ENCODE results near the gene NDUFA1.
"Not testable (repeated sequence)": the region's sequence is repeated elsewhere in the genome, so short reads cannot be mapped to it uniquely, and the experiment has no call there.

NDUFA1 gene

GRCh38 chrX:119871599-119872395 is at the start of gene NDUFA1, which contains the start of gene RNF113A:
TSS of gene NDUFA1 (plus strand) at chrX:119871832. CDS start at chrX:119871912, 80 bp downstream.
TSS of gene RNF113A (minus strand) at chrX:119871733. CDS start at chrX:119871613, 120 bp downstream.
- DNase-seq = peak; percentile 88

- not testable (repeated sequence) for DNase-seq
Observed at GRCh38 chrX:119824221-119824620, 47.4 kb upstream of the NDUFA1 start.

GRCh38 chrX:119826399-119826959 is 45.2 kb upstream of the NDUFA1 start:
- DNase-seq = no peak

- no peak for DNase-seq
Observed at GRCh38 chrX:119828446-119828845, 43.2 kb upstream of the NDUFA1 start.

DNA sequence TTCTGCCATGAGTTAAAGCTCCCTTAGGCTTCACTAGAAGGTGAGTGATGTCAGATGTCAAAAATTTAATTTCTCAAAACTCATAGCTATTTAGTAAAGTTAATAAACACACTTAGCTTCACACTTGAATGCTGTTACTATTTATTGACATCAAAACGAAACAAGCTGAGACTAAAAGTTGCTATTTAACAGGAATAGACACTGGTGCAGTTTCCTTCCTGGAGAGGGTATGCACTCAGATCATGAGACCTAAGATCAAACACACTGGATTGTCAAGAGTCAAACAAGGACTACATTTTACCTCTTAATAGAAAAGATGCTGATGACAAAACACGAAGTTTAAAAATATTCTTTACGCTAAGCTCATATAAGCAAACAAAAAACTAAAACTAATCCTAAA is 37.7 kb upstream of the NDUFA1 start:
- no peak for DNase-seq

DNA sequence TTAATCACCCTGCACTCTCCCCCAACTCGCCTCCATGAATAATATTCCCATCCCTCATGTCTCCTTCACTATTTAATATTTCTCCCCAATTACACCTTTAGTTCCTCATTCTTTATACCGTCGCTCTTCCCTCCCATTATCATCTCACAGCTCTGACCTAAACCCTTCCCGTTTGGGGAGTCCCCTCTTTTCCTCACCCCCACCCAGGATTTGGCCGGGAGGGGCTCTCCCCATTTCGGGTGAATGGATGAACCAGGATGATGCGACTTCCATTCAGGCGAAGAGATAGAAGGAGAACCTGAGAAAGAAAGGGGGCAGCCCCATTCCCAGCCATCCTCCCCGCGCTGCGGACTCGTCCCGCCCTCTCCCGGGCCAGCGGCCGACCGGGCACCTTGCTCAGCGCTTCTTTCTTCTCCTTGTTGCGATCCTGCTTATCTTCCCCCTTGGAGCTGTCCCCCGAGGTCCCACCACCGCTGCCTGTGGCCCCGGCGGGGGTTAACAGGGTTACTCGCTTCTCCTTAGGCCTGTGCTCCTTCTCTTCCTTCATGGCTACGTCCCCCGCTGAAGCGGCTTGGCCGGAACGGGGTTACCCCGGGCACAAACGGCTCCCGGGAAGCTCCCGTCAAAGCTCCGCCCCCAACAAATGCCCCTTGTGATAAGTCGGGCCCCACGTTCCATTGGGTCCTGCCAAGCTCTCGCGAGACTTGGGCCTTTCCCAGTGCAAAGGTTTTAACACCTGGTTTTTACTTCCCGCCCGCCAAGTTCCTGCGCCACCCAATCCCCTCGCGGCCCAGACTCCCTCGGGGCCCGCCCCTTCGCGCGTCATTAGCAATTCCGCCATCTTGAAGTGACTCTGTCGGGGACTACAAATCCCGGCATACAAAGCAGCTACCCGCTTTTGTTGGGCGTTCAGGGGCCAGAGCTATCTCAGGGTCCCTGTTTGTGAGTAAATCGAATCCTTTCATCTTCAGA is 19.0 kb upstream of the NDUFA1 start, which contains the start of gene UPF3B:
UPF3B (minus strand) TSS at position 582 of the 972 bp plus-strand sequence; CDS start at position 547, 35 bp downstream.
- DNase-seq = peak; percentile 97

DNA sequence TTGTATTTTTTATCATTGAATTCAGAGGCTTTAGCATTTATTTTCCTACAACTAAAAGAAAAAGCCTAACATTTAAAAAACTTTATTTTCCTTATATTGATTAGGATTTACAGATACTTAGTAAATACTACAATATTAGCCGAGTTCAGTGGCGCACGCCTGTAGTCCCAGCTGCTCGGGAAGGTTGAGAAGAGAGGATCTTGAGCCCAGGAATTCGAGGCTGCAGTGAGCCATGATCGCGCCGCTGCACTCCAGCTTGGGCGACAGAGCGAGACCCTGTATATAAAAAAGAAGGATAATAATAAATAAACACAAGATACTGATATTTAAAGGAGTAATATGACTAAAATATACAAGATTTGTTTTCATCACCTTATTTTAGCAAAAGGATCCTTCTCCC is 18.2 kb upstream of the NDUFA1 start:
- no peak for DNase-seq

DNA sequence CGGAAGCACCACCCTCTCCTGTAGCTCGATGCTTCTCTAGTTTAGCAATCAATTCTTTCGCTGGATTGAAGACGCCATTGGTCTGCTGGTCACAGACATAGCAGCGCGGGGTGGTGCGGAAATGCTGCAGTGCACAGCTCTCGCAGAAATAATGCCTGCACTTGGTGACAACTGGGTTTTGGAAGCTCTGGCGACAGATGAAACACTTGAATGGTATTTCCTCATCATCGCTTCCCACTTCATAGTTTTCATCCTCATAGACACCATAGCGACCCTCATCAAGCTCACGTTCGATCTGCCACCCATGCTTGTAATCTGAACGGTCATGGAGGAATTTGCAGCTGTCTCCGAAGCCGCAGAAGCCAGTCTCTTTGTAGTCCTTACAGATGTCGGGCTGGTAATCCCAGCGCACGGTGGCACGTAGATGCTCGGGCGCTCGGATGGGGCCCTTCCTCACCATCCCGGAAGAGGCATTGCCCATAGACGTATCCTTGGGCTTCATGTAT is 953 bp upstream of the NDUFA1 start:
- peak; percentile 4 for DNase-seq

- peak; percentile 32 for DNase-seq
Observed at GRCh38 chrX:119871245-119871598, 410 bp upstream of the NDUFA1 start.

DNA sequence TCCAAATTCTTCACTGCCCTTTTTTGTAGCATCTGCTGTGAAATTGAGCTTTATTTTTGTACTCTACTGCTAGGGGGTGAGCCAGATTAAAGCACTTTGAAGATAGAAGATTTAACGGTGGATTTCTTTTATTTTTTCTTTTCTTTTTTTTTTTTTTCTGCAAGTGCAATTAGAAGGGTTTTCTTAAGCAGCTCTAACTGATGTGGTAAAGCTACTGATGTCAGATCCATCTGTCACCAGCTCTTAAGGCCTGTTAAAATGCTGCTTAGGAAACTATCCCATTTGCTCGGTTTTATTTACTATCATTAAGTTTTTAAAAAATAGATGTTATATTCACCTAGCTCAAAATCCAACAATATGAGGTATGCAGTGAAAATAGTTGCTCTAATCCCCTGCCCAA is 7.1 kb downstream of the NDUFA1 start:
- DNase-seq = no peak

- no peak for DNase-seq
Observed at GRCh38 chrX:119880076-119880475, 8.4 kb downstream of the NDUFA1 start.

DNA sequence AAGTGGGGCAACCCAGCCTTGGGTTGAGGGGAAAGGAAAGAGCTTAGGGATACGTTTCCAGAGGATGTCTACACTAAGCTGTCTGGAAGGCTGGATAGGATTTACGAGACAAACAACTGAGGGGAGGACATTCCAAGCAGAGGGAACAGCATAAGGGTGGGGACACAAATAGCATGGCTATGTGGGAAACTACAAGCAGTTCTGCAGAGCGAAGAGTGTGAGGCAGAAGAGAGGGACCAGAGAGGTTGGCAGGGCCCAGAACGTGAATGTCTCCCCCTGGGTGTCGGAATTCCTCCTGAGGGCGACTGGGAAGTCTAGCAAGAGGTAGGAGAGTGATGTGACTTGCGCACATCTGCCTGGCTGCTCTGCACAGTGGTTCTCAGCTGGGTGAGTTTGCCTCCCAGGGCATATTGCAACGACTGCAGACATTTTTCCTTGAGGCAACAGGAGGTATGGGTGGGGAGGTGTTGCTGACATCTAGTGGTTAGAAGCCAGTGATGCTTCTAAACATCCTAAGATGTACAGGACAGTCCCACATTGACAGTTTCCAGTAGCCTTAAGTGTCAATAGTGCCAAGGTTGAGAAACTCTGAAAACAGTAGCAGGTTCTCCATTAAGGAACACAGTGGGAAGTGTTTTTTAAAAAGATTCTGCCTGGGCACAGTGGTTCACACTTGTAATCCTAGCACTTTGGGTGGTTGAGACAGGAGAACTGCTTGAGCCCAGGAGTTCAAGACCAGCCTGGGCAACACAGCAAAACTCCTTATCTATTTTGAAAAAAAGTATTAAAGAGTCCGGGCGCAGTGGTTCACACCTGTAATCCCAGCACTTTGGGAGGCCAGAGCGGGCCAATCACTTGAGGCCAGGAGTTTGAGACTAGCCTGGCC is 9.2 kb downstream of the NDUFA1 start:
- peak; percentile 16 for DNase-seq

- peak; percentile 4 for DNase-seq
Observed at GRCh38 chrX:119885554-119886428, 14.2 kb downstream of the NDUFA1 start.

- DNase-seq = peak; percentile 56
Observed at GRCh38 chrX:119887721-119888425, 16.2 kb downstream of the NDUFA1 start.

DNA sequence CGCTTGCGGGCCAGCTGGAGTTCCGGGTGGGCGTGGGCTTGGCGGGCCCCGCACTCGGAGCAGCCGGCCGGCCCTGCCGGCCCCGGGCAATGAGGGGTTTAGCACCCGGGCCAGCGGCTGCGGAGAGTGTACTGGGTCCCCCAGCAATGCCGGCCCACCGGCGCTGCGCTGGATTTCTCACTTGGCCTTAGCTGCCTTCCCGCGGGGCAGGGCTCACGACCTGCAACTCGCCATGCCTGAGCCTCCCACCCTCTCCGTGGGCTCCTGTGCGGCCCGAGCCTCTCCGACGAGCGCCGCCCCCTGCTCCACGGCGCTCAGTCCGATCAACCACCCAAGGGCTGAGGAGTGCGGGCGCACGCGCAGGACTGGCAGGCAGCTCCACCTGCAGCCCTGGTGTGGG is 19.0 kb downstream of the NDUFA1 start:
- not testable (repeated sequence) for DNase-seq

- DNase-seq = not testable (repeated sequence)
Observed at GRCh38 chrX:119891961-119892692, 20.5 kb downstream of the NDUFA1 start.

GRCh38 chrX:119895843-119896326 is 24.3 kb downstream of the NDUFA1 start, which contains the start of gene AKAP14:
TSS of gene AKAP14 (plus strand) at chrX:119895893. CDS start at chrX:119903224, 7,331 bp downstream.
- no peak for DNase-seq

- peak; percentile 16 for DNase-seq
Observed at GRCh38 chrX:119899125-119899524, 27.5 kb downstream of the NDUFA1 start.

- DNase-seq = no peak
Observed at GRCh38 chrX:119900976-119901375, 29.3 kb downstream of the NDUFA1 start.

All from CD4-positive, alpha-beta T cell treated with Interferon gamma for 1 hour (primary cell).